HG03521 (cell line): ENCODE results near the gene TBC1D5.
"Not testable (repeated sequence)": the region's sequence is repeated elsewhere in the genome, so short reads cannot be mapped to it uniquely, and the experiment has no call there.

Experiments used
- ATAC-seq: cut with Tn5 transposase; IDR thresholded peaks from one replicate; pipeline ENCODE4 v1.9.1; 2021; ENCODE audit warnings: mild to moderate bottlenecking, moderate library complexity; ENCODE audit not compliant: unreplicated experiment

Gene TBC1D5

DNA sequence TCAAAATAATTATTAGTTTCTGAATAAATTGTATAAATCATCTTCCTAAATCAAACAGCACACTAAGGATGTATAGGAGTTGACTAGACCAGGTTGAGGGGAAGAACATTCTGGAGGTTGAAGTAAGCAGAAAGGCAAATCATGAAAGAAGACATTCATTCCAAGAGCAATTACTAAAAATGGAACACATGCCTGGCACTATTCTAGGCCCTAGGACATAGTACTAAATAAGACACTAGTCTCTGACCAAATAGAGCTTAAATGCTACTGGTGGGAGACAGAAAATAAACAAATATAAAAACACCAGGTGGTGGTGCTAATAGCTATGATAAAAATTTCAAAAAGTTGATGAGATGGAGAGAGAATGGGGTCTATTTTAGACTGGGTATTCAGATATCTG is 190.1 kb downstream of the TBC1D5 start:
- ATAC-seq: no peak

DNA sequence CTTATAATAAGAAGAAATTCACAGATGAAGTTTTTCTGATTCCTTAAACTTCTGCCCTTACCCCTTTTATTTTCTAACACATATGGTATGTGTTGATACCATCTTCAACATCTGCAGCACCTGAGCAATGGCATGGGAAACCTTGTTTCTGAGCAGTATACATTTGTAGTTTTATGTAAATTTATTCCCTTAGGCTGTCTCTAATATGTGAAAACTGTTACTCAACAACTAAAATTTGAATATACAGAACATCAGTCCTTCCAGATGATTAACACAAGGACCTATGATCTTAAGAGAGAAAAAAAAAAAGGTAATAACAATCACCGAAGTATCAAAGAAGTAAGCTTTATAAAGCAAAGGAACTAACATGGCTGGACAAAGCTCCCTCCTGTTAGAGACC is 190.5 kb downstream of the TBC1D5 start:
- ATAC-seq: no peak

GRCh38 chr3:17551333-17551732 is 191.1 kb downstream of the TBC1D5 start:
- no peak for ATAC-seq

DNA sequence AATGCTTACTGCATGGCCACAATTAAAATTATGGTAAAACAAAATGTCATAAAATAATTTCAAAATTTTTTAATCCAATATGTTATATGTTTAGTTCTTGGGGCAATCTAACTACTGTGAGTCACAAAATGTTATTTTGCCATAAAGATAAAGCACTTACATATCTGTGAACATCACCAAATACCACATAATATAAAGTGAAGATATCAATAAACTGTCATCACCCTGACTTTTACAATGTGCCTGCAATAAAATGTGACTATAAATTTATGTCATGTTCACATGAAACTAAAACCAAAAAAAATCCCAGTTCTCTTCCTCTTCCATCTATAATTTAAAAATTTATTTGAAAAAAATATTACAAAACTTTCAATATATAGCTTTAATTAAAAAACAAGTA is 191.8 kb downstream of the TBC1D5 start:
- ATAC-seq: no peak

DNA sequence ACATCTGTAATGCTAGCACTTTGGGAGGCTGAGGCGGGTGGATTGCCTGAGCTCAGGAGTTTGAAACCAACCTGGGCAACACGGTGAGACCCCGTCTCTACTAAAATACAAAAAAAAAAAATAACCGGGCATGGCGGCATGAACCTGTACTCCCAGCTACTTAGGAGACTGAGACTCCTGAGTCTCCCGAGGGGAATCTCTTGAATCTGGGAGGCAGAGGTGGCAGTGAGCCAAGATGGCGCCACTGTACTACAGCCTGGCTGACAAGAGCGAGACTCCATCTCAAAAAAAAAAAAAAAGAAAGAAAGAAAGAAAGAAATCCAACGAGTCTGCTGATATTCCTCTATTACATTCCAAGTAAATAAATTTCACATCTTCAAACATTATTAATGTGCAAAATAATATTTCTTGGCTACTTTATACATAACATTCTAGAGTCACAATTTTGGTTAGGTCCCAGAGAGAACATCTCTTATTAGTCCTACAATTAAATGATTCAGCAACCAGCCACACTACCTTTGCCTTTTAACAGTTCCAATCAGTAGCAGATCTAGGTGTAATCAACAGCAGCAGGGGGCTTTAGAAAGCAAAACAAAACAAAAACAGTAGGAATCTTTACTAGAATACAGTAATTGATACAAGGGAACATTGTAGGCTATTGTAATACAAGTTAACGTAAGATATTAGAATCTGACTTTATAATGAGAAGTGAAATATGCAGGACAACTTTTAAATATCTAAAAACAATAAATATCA is 195.8 kb downstream of the TBC1D5 start:
- no peak for ATAC-seq

DNA sequence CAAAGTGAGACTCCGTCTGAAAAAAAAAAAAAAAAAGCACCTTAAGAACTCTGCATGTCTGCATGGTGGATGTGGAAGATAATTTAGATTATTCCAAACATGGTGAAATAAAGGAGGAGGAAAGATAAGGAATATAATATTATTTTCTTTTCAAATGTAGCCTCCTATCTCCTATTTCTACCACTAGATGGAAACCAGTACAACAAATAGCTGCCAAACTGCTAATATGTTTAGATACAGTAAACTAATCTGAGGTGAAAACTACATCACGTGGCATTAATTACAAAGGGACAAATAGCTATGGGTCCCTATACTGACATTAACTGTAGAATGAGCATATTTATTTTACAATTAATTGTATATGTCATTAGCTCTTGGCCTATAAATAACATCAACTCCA is 197.8 kb downstream of the TBC1D5 start:
- ATAC-seq: no peak

- ATAC-seq: no peak
These were observed 199.8 kb downstream of the TBC1D5 start for GRCh38 chr3:17542591-17542990.

GRCh38 chr3:17539436-17539835 is 203.0 kb downstream of the TBC1D5 start:
- no peak for ATAC-seq

- no peak for ATAC-seq
These were observed 207.2 kb downstream of the TBC1D5 start for GRCh38 chr3:17535274-17535673.

DNA sequence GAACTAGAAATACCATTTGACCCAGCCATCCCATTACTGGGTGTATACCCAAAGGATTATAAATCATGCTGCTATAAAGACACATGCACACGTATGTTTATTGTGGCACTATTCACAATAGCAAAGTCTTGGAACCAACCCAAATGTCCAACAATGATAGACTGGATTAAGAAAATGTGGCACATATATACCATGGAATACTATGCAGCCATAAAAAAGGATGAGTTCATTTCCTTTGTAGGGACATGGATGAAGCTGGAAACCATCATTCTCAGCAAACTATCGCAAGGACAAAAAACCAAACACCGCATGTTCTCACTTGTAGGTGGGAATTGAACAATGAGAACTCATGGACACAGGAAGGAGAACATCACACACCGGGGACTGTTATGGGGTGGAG is 210.0 kb downstream of the TBC1D5 start:
- not testable (repeated sequence) for ATAC-seq

DNA sequence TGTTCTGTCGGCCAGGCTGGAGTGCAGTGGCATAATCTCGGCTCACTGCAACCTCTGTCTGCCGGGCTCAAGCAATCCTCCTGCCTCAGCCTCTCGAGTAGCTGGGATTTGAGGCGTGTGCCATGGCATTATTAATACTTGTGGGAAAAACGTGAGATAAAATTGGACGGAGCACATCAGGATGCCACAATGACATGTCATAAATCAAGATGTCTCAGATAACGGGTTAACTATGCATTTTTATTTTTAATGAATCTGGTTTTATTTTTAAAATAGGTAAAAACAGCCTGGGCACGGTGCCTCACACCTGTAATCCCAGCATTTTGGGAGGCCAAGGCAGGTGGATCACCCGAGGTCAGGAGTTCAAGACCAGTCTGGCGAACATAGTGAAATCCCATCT is 212.8 kb downstream of the TBC1D5 start:
- no peak for ATAC-seq

DNA sequence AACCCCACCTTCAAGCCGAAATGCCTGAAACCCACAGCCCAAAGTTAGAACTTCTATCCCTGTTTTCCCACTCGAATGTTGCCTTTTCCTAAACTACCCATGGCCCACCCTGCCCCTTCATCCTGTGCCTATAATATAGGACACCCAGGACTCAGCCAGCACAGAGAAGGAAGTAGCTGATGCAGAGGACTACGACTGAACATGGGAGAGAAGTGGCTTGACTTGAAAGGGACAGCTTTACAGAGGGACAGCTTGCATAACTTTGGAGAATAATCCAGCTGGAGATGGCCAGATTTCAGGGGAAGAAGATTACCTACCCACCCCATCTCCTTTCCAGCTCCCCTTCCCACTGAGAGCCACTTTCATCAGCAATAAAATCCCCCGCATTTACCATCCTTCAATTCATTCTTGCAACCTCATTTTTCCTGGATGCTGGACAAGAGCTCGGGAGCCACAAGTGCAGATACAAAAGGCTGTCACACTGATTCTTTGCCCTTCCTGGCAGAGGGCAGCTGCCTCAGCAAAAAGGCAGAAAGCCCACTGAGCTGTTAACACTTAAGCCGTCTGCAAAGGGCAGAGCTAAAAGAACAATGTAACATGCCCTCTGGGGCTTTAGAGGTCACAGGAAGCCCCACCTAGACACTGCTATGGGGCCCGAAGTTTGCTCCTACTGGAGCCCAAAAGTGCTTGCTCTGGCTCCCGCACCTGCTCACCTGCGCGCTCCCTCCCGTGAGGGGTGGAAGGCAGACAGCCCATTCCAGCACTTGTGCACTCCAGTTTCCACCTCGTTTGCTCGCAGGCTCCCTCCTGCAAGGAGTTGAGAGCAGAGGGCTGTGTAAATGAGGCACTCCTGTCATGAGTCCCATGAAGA is 224.0 kb downstream of the TBC1D5 start:
- ATAC-seq: no peak

DNA sequence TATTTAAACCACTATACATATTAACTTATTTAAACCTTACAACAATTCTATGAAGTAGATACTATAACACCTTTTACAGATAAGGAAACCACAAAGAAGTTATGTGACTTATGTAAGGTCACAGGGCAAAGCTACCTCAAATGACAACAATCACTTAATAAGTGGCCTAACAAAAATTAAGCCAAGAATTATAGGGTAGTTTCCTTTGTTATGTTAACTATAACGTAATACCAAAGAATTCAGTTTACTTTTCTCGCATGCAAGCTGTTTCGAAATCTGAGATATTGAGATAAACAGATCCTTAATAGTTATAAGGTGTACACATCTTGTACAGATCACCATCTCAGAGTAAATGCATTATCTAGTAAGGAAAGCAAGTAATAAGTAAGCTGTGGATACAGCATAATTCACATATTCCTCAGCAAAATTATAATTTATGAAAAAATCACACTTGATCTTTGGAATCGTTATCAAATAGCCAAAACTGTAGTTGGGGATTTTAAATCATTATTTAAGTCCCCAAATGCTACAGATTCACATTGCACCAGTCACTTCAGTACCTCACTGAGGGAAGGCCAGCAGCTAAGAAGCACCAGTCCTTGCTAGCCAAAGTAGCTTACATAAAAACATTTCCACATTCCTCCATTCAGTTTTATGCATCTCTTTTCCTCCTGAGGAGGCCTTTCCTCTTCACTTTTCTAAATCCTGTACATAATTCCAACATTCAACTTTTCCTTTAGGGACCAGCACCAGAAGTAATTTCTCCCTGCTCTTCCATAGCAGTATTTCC is 226.8 kb downstream of the TBC1D5 start:
- no peak for ATAC-seq

DNA sequence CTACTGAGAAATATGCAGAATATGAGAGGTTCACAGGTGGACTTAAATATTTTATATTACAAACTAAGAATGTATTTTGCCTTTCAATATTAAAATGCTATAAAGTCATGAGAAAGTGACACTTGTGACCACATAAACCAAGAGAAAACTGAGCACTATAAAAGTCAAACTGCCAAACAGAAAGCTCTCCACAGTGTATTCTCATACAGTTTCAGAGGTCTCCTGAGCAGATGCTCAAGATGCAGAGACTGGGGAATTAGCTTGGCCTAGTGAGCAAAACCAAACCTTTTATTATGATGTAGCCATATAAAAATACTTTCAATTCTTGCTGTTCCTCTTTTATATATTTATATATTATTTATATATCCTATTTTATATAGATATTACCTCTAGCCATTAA is 227.8 kb downstream of the TBC1D5 start:
- ATAC-seq: no peak

DNA sequence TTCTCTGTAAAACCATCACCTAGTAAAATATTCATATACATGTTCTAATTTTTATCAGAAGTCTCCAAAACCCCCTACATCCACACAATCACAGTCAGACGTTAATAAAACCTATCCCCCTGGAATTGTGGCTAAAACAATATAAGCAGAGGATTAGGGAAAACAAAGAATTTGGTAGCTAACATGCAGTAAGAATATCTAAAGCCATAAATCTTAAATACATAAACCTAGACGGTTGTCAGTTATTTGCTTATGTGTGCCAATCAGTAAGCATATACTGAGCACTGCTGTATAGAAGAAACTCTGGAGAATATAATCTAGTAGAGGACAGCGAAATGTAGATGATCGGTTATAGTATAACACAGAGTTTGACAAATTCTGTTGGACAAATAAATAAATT is 232.2 kb downstream of the TBC1D5 start:
- no peak for ATAC-seq

DNA sequence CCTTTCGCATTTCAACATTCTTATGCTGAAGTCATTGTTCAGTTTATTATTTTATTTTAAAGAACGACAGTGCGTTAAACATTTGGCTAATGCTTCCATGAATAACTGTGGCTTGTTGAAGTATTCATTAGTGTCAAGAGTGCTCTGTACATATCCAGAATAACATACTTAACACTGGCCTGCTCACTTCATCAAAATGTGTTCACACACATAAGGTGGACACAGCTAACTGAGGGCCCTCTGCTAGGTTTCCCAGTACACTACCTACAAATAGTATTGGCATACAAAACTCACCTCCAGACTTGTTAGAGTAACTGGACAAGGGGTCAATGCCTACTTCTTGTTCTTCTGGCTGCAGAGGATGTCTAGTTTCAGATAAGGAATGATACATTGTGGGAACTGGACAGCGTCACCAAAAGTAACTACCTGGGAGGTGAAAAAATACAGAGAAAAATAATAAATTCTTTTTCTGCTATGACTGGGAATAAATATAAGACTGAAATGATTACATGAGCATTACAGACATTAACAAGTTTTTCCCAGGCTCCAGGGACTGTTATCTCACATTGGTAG is 234.2 kb downstream of the TBC1D5 start:
- ATAC-seq: no peak

GRCh38 chr3:17507480-17507879 is 235.0 kb downstream of the TBC1D5 start:
- no peak for ATAC-seq

DNA sequence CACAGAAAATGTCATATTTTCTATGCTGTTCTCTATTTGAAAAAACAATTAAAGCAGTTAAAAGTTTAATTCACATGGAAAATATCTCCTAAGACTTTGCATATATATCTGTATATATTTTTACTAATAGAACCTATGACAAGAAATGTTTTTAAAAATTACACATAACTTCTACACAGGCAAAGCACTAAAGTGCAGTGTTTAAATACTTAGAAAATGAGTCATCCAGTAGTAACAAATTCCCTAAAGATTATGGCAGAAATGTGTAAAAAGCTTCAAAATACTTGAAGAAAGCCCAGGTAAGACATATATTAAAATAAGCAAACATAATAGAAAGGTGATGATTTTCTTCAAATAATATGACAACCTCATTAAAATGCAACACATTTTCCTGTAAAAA is 236.6 kb downstream of the TBC1D5 start:
- no peak for ATAC-seq

GRCh38 chr3:17501745-17502144 is 240.7 kb downstream of the TBC1D5 start:
- no peak for ATAC-seq

DNA sequence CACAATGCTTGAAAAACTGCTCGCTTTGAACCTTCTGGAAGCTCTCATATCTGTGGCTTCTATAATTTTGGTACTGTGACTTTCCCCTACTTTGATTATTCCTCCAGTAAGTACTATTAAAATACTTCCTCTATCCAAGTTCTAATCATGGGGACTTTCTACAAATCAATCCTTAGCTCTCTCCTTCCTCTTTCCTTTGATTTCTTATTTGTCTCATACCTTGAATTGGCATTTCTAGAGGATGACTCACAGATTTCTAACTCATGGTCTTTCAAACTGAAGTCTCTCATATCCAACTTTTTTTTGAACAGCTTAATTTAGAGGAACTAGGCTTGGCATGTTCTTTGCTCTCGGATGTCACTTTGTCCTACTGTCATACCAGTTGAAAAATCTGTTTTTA is 241.8 kb downstream of the TBC1D5 start:
- ATAC-seq: no peak

DNA sequence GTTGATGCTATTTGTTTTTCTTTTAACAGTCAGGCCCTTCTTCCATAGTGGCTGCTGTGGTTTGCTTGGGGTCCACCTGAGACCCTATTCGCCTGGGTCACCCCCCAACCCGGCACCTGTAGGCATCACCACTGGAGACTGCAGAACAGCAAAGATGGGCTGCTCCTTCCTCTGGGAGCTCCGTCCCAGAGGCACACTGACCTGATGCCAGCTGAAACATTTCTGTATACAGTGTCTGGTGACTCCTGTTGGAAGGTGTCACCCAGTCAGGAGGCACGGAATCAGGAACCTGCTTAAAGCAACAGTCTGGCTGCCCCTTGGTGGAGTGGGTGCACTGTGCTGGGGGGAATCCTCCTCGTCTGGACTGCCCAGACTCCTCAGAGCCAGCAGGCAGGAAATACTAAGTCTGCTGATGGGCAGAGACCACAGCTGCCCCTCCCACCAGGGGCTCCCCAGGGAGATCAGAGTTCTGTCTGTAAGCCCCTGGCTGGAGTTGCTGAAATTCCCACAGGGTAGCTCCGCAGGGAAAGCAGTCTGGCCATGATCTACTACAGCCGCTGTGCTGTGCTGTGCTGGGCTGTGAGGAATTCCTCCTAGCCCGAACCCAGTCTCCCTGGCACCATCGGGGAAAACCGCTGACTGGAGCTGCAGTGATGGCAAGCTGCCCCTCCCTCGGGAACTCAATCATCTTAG is 248.2 kb downstream of the TBC1D5 start:
- no peak for ATAC-seq
